Cardiac fibroblast (primary cell): ENCODE results near the gene AOX1.

Source experiments
- DNase-seq, 2 donors: peaks; one replicate each; pipeline versions ENCODE4 v3.0.0 to v3.0.0-alpha.2; 2010; ENCODE audit warnings: low read depth in 2 of 2
- H3K4me3 ChIP-seq, 2 donors: replicated peaks in 1 of 2; 1 replicate in 1 of 2; 2 replicates in 1 of 2; pipeline ENCODE4 v1.5.1; 2011; ENCODE audit warnings: low read depth in 2 of 2, low read length in 2 of 2, mild to moderate bottlenecking in 2 of 2, moderate library complexity in 1 of 2
- CTCF ChIP-seq: IDR thresholded peaks from one replicate; pipeline ENCODE4 v1.5.1; 2011; ENCODE audit warnings: low read depth, mild to moderate bottlenecking, low read length, inconsistent platforms

The AOX1 gene

GRCh38 chr2:200613692-200614091 lies 27.9 kb downstream of the AOX1 start:
- DNase-seq, result no peak
- no peak overlapping the region for H3K4me3 ChIP-seq
- TF ChIP-seq CTCF, result no peak

- TF ChIP-seq CTCF, result no peak
- peak in 1 of 2 donors; percentile 56 for DNase-seq
- no peak overlapping the region for H3K4me3 ChIP-seq
These were observed 28.4 kb downstream of the AOX1 start for GRCh38 chr2:200614249-200614648.

GRCh38 chr2:200615247-200615646 lies 29.4 kb downstream of the AOX1 start:
- peak; percentile 41 for TF ChIP-seq CTCF
- H3K4me3 ChIP-seq, result no peak overlapping the region
- DNase-seq, result peak; percentile 69 to 91

- no peak for DNase-seq
- H3K4me3 ChIP-seq, result no peak overlapping the region
These were observed 30.4 kb downstream of the AOX1 start for GRCh38 chr2:200616193-200616592.

GRCh38 chr2:200616656-200617055 lies 30.8 kb downstream of the AOX1 start:
- no peak overlapping the region for H3K4me3 ChIP-seq
- TF ChIP-seq CTCF, result no peak
- DNase-seq, result peak; percentile 48 to 57

More at GRCh38 chr2:200616193-200616592, 30.4 kb downstream of the AOX1 start:
- TF ChIP-seq CTCF, result no peak

GRCh38 chr2:200617156-200618053 lies 31.6 kb downstream of the AOX1 start:
- TF ChIP-seq CTCF, result no peak
- H3K4me3 ChIP-seq, result no peak overlapping the region
- peak; percentile 48 to 86 for DNase-seq
